ENCODE measurements around the gene MBD3L3. TPM values are rescaled to one million over a fixed set of nuclear protein-coding genes. Genes with fewer than 3 reads are reported as not detected.

MBD3L3 gene
- total and polyA plus RNA-seq, 2 donors (not counting 3 experiments of a cell fraction or from before 2014, with no cell fraction given): not detected

- FAIRE-seq: no peak
- Histone ChIP-seq H3K9ac (replicated peaks; ENCODE audit: extremely low read depth, insufficient read depth, low read length) (no peak overlapping the region), H3K4me2 (ENCODE audit: insufficient read depth, low read length) (no peak overlapping the region), H3K27me3 (ENCODE audit: control insufficient read depth in 2 of 2, insufficient read depth in 2 of 2, low read length in 2 of 2) (no peaks in the 10 kb centered on the region), H2AFZ (ENCODE audit: low read depth, low read length) (no peak overlapping the region), H3K79me2 (ENCODE audit: control insufficient read depth, insufficient read depth, low read length) (no peaks in the 10 kb centered on the region), H3K36me3 (ENCODE audit: control insufficient read depth in 2 of 2, extremely low read depth in 1 of 2, insufficient read depth in 2 of 2, low read length in 2 of 2) (peaks cover 0 to 5% of the 10 kb centered on the region in 2 experiments), H4K20me1 (replicated peaks; ENCODE audit: control insufficient read depth, extremely low read depth, insufficient read depth, low read length) (no peaks in the 10 kb centered on the region), H3K27ac (ENCODE audit: insufficient read depth, low read depth, low read length) (no peak overlapping the region), H3K4me3 (replicated peaks in 1 of 3; ENCODE audit: insufficient read depth in 1 of 3, low read depth in 1 of 3, low read length in 3 of 3) (no peak overlapping the region), H3K9me1 (replicated peaks; ENCODE audit: control insufficient read depth, extremely low read depth, insufficient read depth, low read length) (no peaks in the 10 kb centered on the region), H3K4me1 (ENCODE audit: control insufficient read depth, extremely low read depth, insufficient read depth, low read length) (no peaks in the 10 kb centered on the region), H3K9me3 (replicated peaks; ENCODE audit: control insufficient read depth, insufficient read depth, low read length) (peaks cover 9% of the 10 kb centered on the region)
- dilution Hi-C loops (cut with MboI; ENCODE audit: extremely low pct_ligation_motif_present, low sequenced_read_pairs): no loop called here
- TF ChIP-seq GATA2 (IDR thresholded peaks at IDR 0.05; ENCODE audit: insufficient read depth, insufficient read length, low read depth, low read length): no peak
- no peak for TF ChIP-seq POLR2A (IDR thresholded peaks at IDR 0.05; ENCODE audit: low read depth, low read length)
- no peak for TF ChIP-seq CTCF (IDR thresholded peaks at IDR 0.05; ENCODE audit: extremely low read depth in 1 of 2, insufficient read depth in 1 of 2, low read depth in 1 of 2, low read length in 2 of 2)
- no peak for TF ChIP-seq POLR2AphosphoS5 (IDR thresholded peaks at IDR 0.05; ENCODE audit: insufficient read depth, low read depth, low read length)
- no peak for TF ChIP-seq MYC (IDR thresholded peaks at IDR 0.05; ENCODE audit: low read depth, low read length)
- TF ChIP-seq MAX (IDR thresholded peaks at IDR 0.05; ENCODE audit: insufficient read depth, insufficient read length): no peak
- TF ChIP-seq JUN (IDR thresholded peaks at IDR 0.05; ENCODE audit: borderline replicate concordance, insufficient read depth, insufficient read length, low read depth): no peak
- no peak for TF ChIP-seq EZH2 (IDR thresholded peaks at IDR 0.05; ENCODE audit: borderline replicate concordance, low read depth, low read length, severe bottlenecking)
- TF ChIP-seq FOS (IDR thresholded peaks at IDR 0.05; ENCODE audit: borderline replicate concordance, insufficient read depth, low read length): no peak
- no peak for DNase-seq (ENCODE audit: low read depth, low spot score)
- intact Hi-C loops (cut with micrococcal nuclease): no loop called here
- BruUV-seq (replicated peaks): no TSS peak
- POLR2A ChIA-PET: no interaction called here
- CTCF ChIA-PET: no interaction called here
Measured at GRCh38 chr19:7088999-7089398, 30.5 kb upstream of the MBD3L3 start.

All from endothelial cell of umbilical vein (primary cell).